GM19438 (cell line): Measurements from ENCODE around the gene E2F1.
A peak's percentile ranks its signal among the peaks of the same experiment; 100 is the strongest.

Source experiments
- ATAC-seq: cut with Tn5 transposase; IDR thresholded peaks from one replicate; pipeline ENCODE4 v1.9.1; 2021; ENCODE audit warnings: low read depth; ENCODE audit not compliant: unreplicated experiment

The E2F1 gene

GRCh38 chr20:33686100-33686983 lies at the start of gene E2F1:
Gene E2F1, minus strand, starts transcription at chr20:33686385. Its CDS starts 121 bp downstream, at chr20:33686264.
- peak; percentile 77 for ATAC-seq

- ATAC-seq = no peak
Observed at GRCh38 chr20:33733654-33734576, 47.7 kb upstream of the E2F1 start.

- ATAC-seq = peak; percentile 64
Observed at GRCh38 chr20:33732166-33732970, 46.2 kb upstream of the E2F1 start.

- ATAC-seq = peak; percentile 71
Observed at GRCh38 chr20:33731693-33732165, 45.5 kb upstream of the E2F1 start, which contains the start of gene ZNF341. Gene ZNF341, plus strand, starts transcription at chr20:33731996. Its CDS starts 26 bp downstream, at chr20:33732022.

GRCh38 chr20:33730946-33731692 lies 44.9 kb upstream of the E2F1 start:
- no peak for ATAC-seq

- ATAC-seq = no peak
Observed at GRCh38 chr20:33729101-33729500, 42.9 kb upstream of the E2F1 start.

- ATAC-seq = no peak
Observed at GRCh38 chr20:33728463-33728862, 42.3 kb upstream of the E2F1 start.

- ATAC-seq = no peak
Observed at GRCh38 chr20:33727806-33728205, 41.6 kb upstream of the E2F1 start.

GRCh38 chr20:33727115-33727479 lies 40.9 kb upstream of the E2F1 start:
- ATAC-seq = no peak

GRCh38 chr20:33725607-33726264 lies 39.6 kb upstream of the E2F1 start:
- ATAC-seq = no peak

- ATAC-seq = no peak
Observed at GRCh38 chr20:33724439-33725094, 38.4 kb upstream of the E2F1 start.

GRCh38 chr20:33721391-33722140 lies 35.4 kb upstream of the E2F1 start:
- ATAC-seq = no peak

GRCh38 chr20:33719989-33720709 lies 34.0 kb upstream of the E2F1 start, which contains the start of gene PXMP4:
Gene PXMP4, minus strand, starts transcription at chr20:33720310. Its CDS starts 103 bp downstream, at chr20:33720207.
- ATAC-seq = peak; percentile 95

GRCh38 chr20:33719277-33719988 lies 33.2 kb upstream of the E2F1 start:
- ATAC-seq = no peak

- ATAC-seq = no peak
Observed at GRCh38 chr20:33716498-33716897, 30.3 kb upstream of the E2F1 start.

GRCh38 chr20:33713865-33714367 lies 27.7 kb upstream of the E2F1 start:
- ATAC-seq = no peak
